Lower leg skin (tissue), 3 donors: ENCODE data around the gene ACOT11.

Experiments
- CTCF ChIP-seq, 3 donors: fragments of 450-650 bp; IDR thresholded peaks; one replicate each; pipeline ENCODE4 v1.5.1; 2016; ENCODE audit warnings: antibody characterized with exemption in 3 of 3, mild to moderate bottlenecking in 3 of 3, moderate library complexity in 2 of 3
- POLR2A ChIP-seq, 2 donors: fragments of 450-650 bp; IDR thresholded peaks; one replicate each; pipeline ENCODE4 v1.6.1; 2016 to 2017; ENCODE audit warnings: antibody characterized with exemption in 2 of 2, mild to moderate bottlenecking in 1 of 2, moderate library complexity in 1 of 2

GRCh38 chr1:54518489-54518888, 29.5 kb upstream of the ACOT11 start:
- TF ChIP-seq CTCF (IDR thresholded peaks at IDR 0.05) (no peak), POLR2A (IDR thresholded peaks at IDR 0.05) (no peak)
